H1 (cell line): Measurements from ENCODE around the gene TGM2. TPM values are rescaled to one million over a fixed set of nuclear protein-coding genes. Genes with fewer than 3 reads are reported as not detected.

Experiments used
- CTCF ChIA-PET: fragments of 300-600 bp; sonication (Branson Sonifier 250); formaldehyde crosslinking; loops from one replicate; lab custom pipeline; 2021; ENCODE audit not compliant: partially characterized antibody; lab: Charles Lee
- POLR2A ChIA-PET: fragments of 300-600 bp; sonication (Branson Sonifier 250); formaldehyde crosslinking; loops from one replicate; lab custom pipeline; 2021; ENCODE audit warnings: inconsistent platforms; ENCODE audit not compliant: partially characterized antibody; lab: Charles Lee
- DNase-seq, 2 experiments: peaks; one replicate each; pipeline versions ENCODE4 v3.0.0 to v3.0.0-alpha.2; 2010 to 2022; ENCODE audit warnings: low spot score in 2 of 2, low read depth in 1 of 2, mixed read lengths in 1 of 2
- FAIRE-seq: peaks from 2 replicates; lab custom pipeline; 2011; peaks lifted over from hg19 to GRCh38; lab: Jason Lieb, UNC
- H2AFZ ChIP-seq: 2 replicates; pipeline ENCODE4 v1.8.1; 2012; ENCODE audit warnings: low read length, inconsistent platforms
- H2AK5ac ChIP-seq: 2 replicates; pipeline ENCODE4 v1.6.1; 2013; ENCODE audit warnings: low read depth, low read length
- H2BK120ac ChIP-seq: replicated peaks from 2 replicates; pipeline ENCODE3; 2013; ENCODE audit warnings: low read depth, low read length, inconsistent platforms
- H2BK12ac ChIP-seq: 2 replicates; pipeline ENCODE4 v1.6.1; 2013; ENCODE audit warnings: low read depth, low read length
- H2BK15ac ChIP-seq: 2 replicates; pipeline ENCODE4 v1.6.1; 2013; ENCODE audit warnings: low read length
- H2BK20ac ChIP-seq: 2 replicates; pipeline ENCODE4 v1.6.1; 2013; ENCODE audit warnings: low read length
- H2BK5ac ChIP-seq: 2 replicates; pipeline ENCODE4 v1.6.1; 2013; ENCODE audit warnings: low read depth, low read length
- H3K14ac ChIP-seq: 2 replicates; pipeline ENCODE4 v1.6.1; 2013; ENCODE audit warnings: inconsistent platforms; ENCODE audit not compliant: insufficient read length
- H3K18ac ChIP-seq: 2 replicates; pipeline ENCODE4 v1.6.1; 2013; ENCODE audit warnings: low read length; ENCODE audit errors: extremely low read depth
- H3K23ac ChIP-seq: 2 replicates; pipeline ENCODE4 v1.6.1; 2013; ENCODE audit warnings: inconsistent platforms; ENCODE audit not compliant: insufficient read length
- H3K23me2 ChIP-seq: 2 replicates; pipeline ENCODE4 v1.6.1; 2013; ENCODE audit warnings: low read depth, low read length
- H3K27ac ChIP-seq: 2 replicates; pipeline ENCODE4 v1.6.1; 2011; ENCODE audit warnings: low read depth, low read length, inconsistent platforms
- H3K27me3 ChIP-seq, 4 experiments: replicated peaks in 1 of 4; 1 replicate in 1 of 4; 2 replicates in 3 of 4; pipeline versions ENCODE4 v1.6.1 to v1.8.1; 2011 to 2013; ENCODE audit warnings: low read length in 3 of 4, mild to moderate bottlenecking in 3 of 4, inconsistent platforms in 2 of 4, mixed read lengths in 2 of 4, moderate library complexity in 1 of 4; ENCODE audit not compliant: control insufficient read depth in 3 of 4, insufficient read depth in 3 of 4; ENCODE audit errors: extremely low read depth in 1 of 4
- H3K36me3 ChIP-seq, 4 experiments: 2 replicates each; pipeline versions ENCODE4 v1.6.1 to v1.8.1; 2011 to 2013; ENCODE audit warnings: mild to moderate bottlenecking in 4 of 4, low read length in 3 of 4, moderate library complexity in 2 of 4, control low read depth in 1 of 4, inconsistent platforms in 1 of 4; ENCODE audit not compliant: insufficient read depth in 4 of 4, control insufficient read depth in 2 of 4
- H3K4ac ChIP-seq: replicated peaks from 2 replicates; pipeline ENCODE3; 2013; ENCODE audit warnings: low read length, low read depth, mixed read lengths, inconsistent platforms; ENCODE audit not compliant: insufficient read length
- H3K4me1 ChIP-seq, 4 experiments: replicated peaks in 1 of 4; 1 replicate in 1 of 4; 2 replicates in 3 of 4; pipeline versions ENCODE4 v1.6.1 to v1.8.1; 2011 to 2013; ENCODE audit warnings: low read length in 3 of 4, inconsistent platforms in 2 of 4, mixed read lengths in 1 of 4; ENCODE audit not compliant: insufficient read depth in 4 of 4, control insufficient read depth in 3 of 4
- H3K4me2 ChIP-seq, 2 experiments: 2 replicates each; pipeline versions ENCODE4 v1.6.1 to v1.8.1; 2011 to 2013; ENCODE audit warnings: low read depth in 2 of 2, low read length in 2 of 2, control low read depth in 1 of 2, inconsistent platforms in 1 of 2, mild to moderate bottlenecking in 1 of 2; ENCODE audit not compliant: insufficient read depth in 1 of 2
- H3K4me3 ChIP-seq, 4 experiments: fragments of 200-600, 300-600 bp in 1 of 4; sonication (generic), shearing (Covaris generic), sonication (Bioruptor Twin) in 1 of 4; 2 replicates each; pipeline versions ENCODE4 v1.5.1 to v1.8.1; 2011 to 2016; ENCODE audit warnings: low read length in 4 of 4, low read depth in 3 of 4, control low read depth in 2 of 4, inconsistent platforms in 2 of 4, mild to moderate bottlenecking in 2 of 4, mixed read lengths in 1 of 4, moderate library complexity in 1 of 4; ENCODE audit not compliant: insufficient read depth in 2 of 4; ENCODE audit errors: extremely low read depth in 1 of 4
- H3K56ac ChIP-seq: replicated peaks from 2 replicates; pipeline ENCODE3; 2013; ENCODE audit warnings: low read depth, mild to moderate bottlenecking, mixed read lengths, low read length, inconsistent platforms; ENCODE audit not compliant: insufficient read length
- H3K79me1 ChIP-seq: 2 replicates; pipeline ENCODE4 v1.6.1; 2013; ENCODE audit warnings: low read depth, low read length, control low read depth
- H3K79me2 ChIP-seq, 2 experiments: 2 replicates each; pipeline versions ENCODE4 v1.6.1 to v1.8.1; 2012 to 2013; ENCODE audit warnings: low read length in 2 of 2, mild to moderate bottlenecking in 2 of 2, inconsistent platforms in 1 of 2; ENCODE audit not compliant: insufficient read depth in 2 of 2, control insufficient read depth in 1 of 2
- H3K9ac ChIP-seq, 4 experiments: replicated peaks in 1 of 4; 1 replicate in 1 of 4; 2 replicates in 3 of 4; pipeline versions ENCODE4 v1.6.1 to v1.8.1; 2011 to 2013; ENCODE audit warnings: low read depth in 3 of 4, low read length in 3 of 4, control low read depth in 2 of 4, mild to moderate bottlenecking in 2 of 4, moderate library complexity in 2 of 4, inconsistent platforms in 1 of 4; ENCODE audit errors: extremely low read depth in 1 of 4
- H3K9me3 ChIP-seq, 2 experiments: 2 replicates each; pipeline versions ENCODE4 v1.6.1 to v1.8.1; 2012 to 2013; ENCODE audit warnings: mild to moderate bottlenecking in 2 of 2, moderate library complexity in 2 of 2, control low read depth in 1 of 2, inconsistent platforms in 1 of 2, low read depth in 1 of 2, low read length in 1 of 2, mixed read lengths in 1 of 2; ENCODE audit not compliant: insufficient read depth in 2 of 2
- H4K20me1 ChIP-seq, 2 experiments: replicated peaks in 1 of 2; 2 replicates each; pipeline versions ENCODE3 to v1.8.1; 2011 to 2013; ENCODE audit warnings: inconsistent platforms in 2 of 2, low read length in 2 of 2, mild to moderate bottlenecking in 1 of 2; ENCODE audit not compliant: insufficient read depth in 2 of 2, control insufficient read depth in 1 of 2
- H4K5ac ChIP-seq: 2 replicates; pipeline ENCODE4 v1.6.1; 2013; ENCODE audit warnings: low read length, low read depth, mixed read lengths, inconsistent platforms; ENCODE audit not compliant: insufficient read length
- H4K8ac ChIP-seq: 2 replicates; pipeline ENCODE4 v1.8.0; 2013; ENCODE audit warnings: mild to moderate bottlenecking, moderate library complexity, low read length, inconsistent platforms; ENCODE audit not compliant: insufficient read depth; ENCODE audit errors: extremely low read depth
- H4K91ac ChIP-seq: replicated peaks from 2 replicates; pipeline ENCODE3; 2013; ENCODE audit warnings: low read length, mixed read lengths, inconsistent platforms; ENCODE audit not compliant: insufficient read length
- CBX5 ChIP-seq: fragments of 300-800, 300-1000 bp; sonication (generic); IDR thresholded peaks from 2 replicates; pipeline ENCODE4 v1.7.1; 2016; ENCODE audit warnings: antibody characterized with exemption, low read length, low read depth
- KDM1A ChIP-seq: fragments of 200-600, 300-600 bp; sonication (generic); IDR thresholded peaks from 2 replicates; pipeline ENCODE4 v1.7.1; 2016; ENCODE audit warnings: mild to moderate bottlenecking, low read length, borderline replicate concordance
- SIN3A ChIP-seq, 2 experiments: IDR thresholded peaks in 1 of 2; conservative IDR thresholded peaks in 1 of 2; 2 replicates each; pipeline ENCODE4 v1.6.1; 2011 to 2012; ENCODE audit warnings: low read length in 2 of 2, improper control_type of control experiment in 1 of 2, low read depth in 1 of 2, mild to moderate bottlenecking in 1 of 2
- WGBS, 2 experiments: shearing (Covaris generic) in 1 of 2; methylation state at CpG; one replicate each; pipeline versions ENCODE4 v1.1.6 to v1.1.7; 2013 to 2015; ENCODE audit warnings: low lambda C conversion rate in 2 of 2, mixed read lengths in 2 of 2, inconsistent platforms in 1 of 2, low coverage in 1 of 2, missing lambda C conversion rate in 1 of 2; ENCODE audit not compliant: insufficient replicate concordance in 2 of 2, insufficient coverage in 1 of 2, insufficient read length in 1 of 2; ENCODE audit errors: extremely low coverage in 1 of 2, missing lambda C conversion rate in 1 of 2; 5-methylcytosine and 5-hydroxymethylcytosine counted together
- polyA plus RNA-seq, 7 experiments: library from polyadenylated mRNA; depleted of rRNA in 3 of 7; stranded (reverse) in 5 of 7; unstranded in 2 of 7; fragments of >200 nt in 5 of 7; fragments of 200-250 nt in 2 of 7; gene quantifications; 1 replicate in 5 of 7; 2 replicates in 1 of 7; 4 replicates in 1 of 7; pipeline versions ENCODE4 v1.2.1 to v1.2.3, GENCODE V29; 2011 to 2013; ENCODE audit warnings: missing spikeins in 2 of 7, mixed read lengths in 2 of 7
- total RNA-seq: library from RNA; stranded (reverse); fragmentation: NEBNext Ultra II Directional; extraction: Animal tissue kit (Norgen Biotek cat#: 25700); gene quantifications from 2 replicates; pipeline ENCODE4 v1.2.1, GENCODE V29; 2021

The TGM2 gene
- total and polyA plus RNA-seq, 2 of the 8 experiments (the other 6 are each of a cell fraction or from before 2014, with no cell fraction given) = 0.86 to 1.0 TPM

- H4K91ac ChIP-seq = no peak overlapping the region
- no peak overlapping the region for H3K4me3 ChIP-seq
- POLR2A ChIA-PET = no interaction called here
- no peak overlapping the region for H3K14ac ChIP-seq
- no peak overlapping the region for H3K56ac ChIP-seq
- no peak for FAIRE-seq
- no peak overlapping the region for H3K18ac ChIP-seq
- H3K27ac ChIP-seq = no peak overlapping the region
- no peaks in the 10 kb centered on the region; a peak in 1 of 7 replicates for H3K27me3 ChIP-seq
- no peaks in the 10 kb centered on the region for H3K4me1 ChIP-seq
- H2BK120ac ChIP-seq = no peak overlapping the region
- H3K4ac ChIP-seq = no peak overlapping the region
- H4K20me1 ChIP-seq = peaks cover 0 to 3% of the 10 kb centered on the region in 2 experiments
- H3K4me2 ChIP-seq = no peak overlapping the region
- H2BK5ac ChIP-seq = no peak overlapping the region
- 57% methylated on average over 4 of the region's 4 CpGs; no CpG with 5 or more reads in 1 of the 2 experiments for WGBS, 2 experiments
- no peak overlapping the region for H4K5ac ChIP-seq
- no peak overlapping the region for H2AK5ac ChIP-seq
- H2BK20ac ChIP-seq = no peak overlapping the region
- H2AFZ ChIP-seq = no peak overlapping the region
- no peak overlapping the region for H3K23ac ChIP-seq
- no peak overlapping the region for H3K9ac ChIP-seq
- no peaks in the 10 kb centered on the region for H3K36me3 ChIP-seq
- H4K8ac ChIP-seq = no peak overlapping the region
- no peak for DNase-seq
- no peaks in the 10 kb centered on the region for H3K23me2 ChIP-seq
- no peaks in the 10 kb centered on the region for H3K79me1 ChIP-seq
- H2BK12ac ChIP-seq = no peak overlapping the region
- CTCF ChIA-PET = interaction anchor here (1.5 to 1.8 kb wide), 2 partner anchors 10 to 16 kb away, joined by 4 to 5 read pairs; no protein-coding TSS in a partner anchor
- H2BK15ac ChIP-seq = no peak overlapping the region
- H3K9me3 ChIP-seq = no peaks in the 10 kb centered on the region
- no peaks in the 10 kb centered on the region for H3K79me2 ChIP-seq
- TF ChIP-seq SIN3A (conservative IDR thresholded peaks at IDR 0.05 in 1 of 2, IDR thresholded peaks at IDR 0.05 in 1 of 2; ENCODE audit: low read depth in 1 of 2, low read length in 2 of 2) (no peak), KDM1A (no peak), CBX5 (no peak)
Measured at GRCh38 chr20:38171675-38172043, 6.6 kb upstream of the TGM2 start.
